Measurements from ENCODE around the gene FBXO48. TPM values are rescaled to one million over a fixed set of nuclear protein-coding genes. Genes with fewer than 3 reads are reported as not detected.

Gene FBXO48
- total RNA-seq, 4 donors from 2014 or later = 0.60 to 2.6 (median 2.2) TPM

GRCh38 chr2:68482296-68482820 is 15.3 kb upstream of the FBXO48 start:
- intact Hi-C loops (cut with DNase I; ENCODE audit: low total_unique reads) (no loop called here), in situ Hi-C loops (cut with MboI; ENCODE audit: low pct_ligation_motif_present in 1 of 4, low pct_unique_long_range_greater_than_20kb in 1 of 4, low sequenced_read_pairs in 3 of 4) (loop anchor here (10.0 to 25.0 kb wide), 3 partner anchors 255 to 442 kb away; partner anchors contain the start of gene ARHGAP25 (in 2 of the 4))
- no peak for TF ChIP-seq CTCF (IDR thresholded peaks at IDR 0.05)
- no peaks in the 10 kb centered on the region for H3K36me3 ChIP-seq
- H3K4me3 ChIP-seq = no peak overlapping the region
- no peaks in the 10 kb centered on the region for H3K4me1 ChIP-seq
- no peak overlapping the region for H3K27ac ChIP-seq
- WGBS, 2 donors (ENCODE audit: low coverage in 1 of 2) = 100% methylated on average over 1 of the region's 2 CpGs
- DNase-seq = no peak
- no peaks in the 10 kb centered on the region for H3K27me3 ChIP-seq
- H3K9me3 ChIP-seq = no peaks in the 10 kb centered on the region

GRCh38 chr2:68478688-68479087 is 11.6 kb upstream of the FBXO48 start:
- DNase-seq = no peak
- H3K9me3 ChIP-seq = no peaks in the 10 kb centered on the region
- no peaks in the 10 kb centered on the region for H3K27me3 ChIP-seq
- intact Hi-C loops (cut with DNase I; ENCODE audit: low total_unique reads) = no loop called here
- H3K4me3 ChIP-seq = no peak overlapping the region
- H3K36me3 ChIP-seq = no peaks in the 10 kb centered on the region
- H3K27ac ChIP-seq = no peak overlapping the region
- TF ChIP-seq EP300 (IDR thresholded peaks at IDR 0.05; ENCODE audit: low read depth) = no peak
- TF ChIP-seq POLR2A (IDR thresholded peaks at IDR 0.05) = no peak
- no peak for TF ChIP-seq POLR2AphosphoS5 (IDR thresholded peaks at IDR 0.05)
- TF ChIP-seq CTCF (IDR thresholded peaks at IDR 0.05) = no peak
- H3K4me1 ChIP-seq = peaks cover 0 to 9% (median 0%) of the 10 kb centered on the region in 4 donors
- 86 to 94% methylated on average over 1 of the region's 1 CpG for WGBS, 2 donors (ENCODE audit: low coverage in 1 of 2)
- in situ Hi-C loops (cut with MboI; ENCODE audit: low pct_ligation_motif_present in 1 of 4, low pct_unique_long_range_greater_than_20kb in 1 of 4, low sequenced_read_pairs in 3 of 4) = loop anchor here (25.0 kb wide), 2 partner anchors 259 to 434 kb away; partner anchors contain the start of gene ARHGAP25 (in 2 of the 4)

GRCh38 chr2:68476454-68476853 is 9.4 kb upstream of the FBXO48 start:
- Histone ChIP-seq H3K9me3 (no peaks in the 10 kb centered on the region), H3K27ac (no peak overlapping the region), H3K4me1 (peaks cover 0 to 9% (median 0%) of the 10 kb centered on the region in 4 donors), H3K36me3 (no peaks in the 10 kb centered on the region), H3K4me3 (no peak overlapping the region), H3K27me3 (no peaks in the 10 kb centered on the region)
- WGBS, 2 donors (ENCODE audit: low coverage in 1 of 2) = 39 to 60% methylated on average over 1 of the region's 1 CpG
- DNase-seq = no peak
- in situ Hi-C loops (cut with MboI; ENCODE audit: low pct_ligation_motif_present in 1 of 4, low pct_unique_long_range_greater_than_20kb in 1 of 4, low sequenced_read_pairs in 3 of 4) (loop anchor here (25.0 kb wide), 2 partner anchors 261 to 436 kb away; partner anchors contain the start of gene ARHGAP25 (in 2 of the 4)), intact Hi-C loops (cut with DNase I; ENCODE audit: low total_unique reads) (no loop called here)
- no peak for TF ChIP-seq CTCF (IDR thresholded peaks at IDR 0.05)
- no peak for TF ChIP-seq EP300 (IDR thresholded peaks at IDR 0.05; ENCODE audit: low read depth)
- no peak for TF ChIP-seq POLR2AphosphoS5 (IDR thresholded peaks at IDR 0.05)
- TF ChIP-seq POLR2A (IDR thresholded peaks at IDR 0.05) = no peak

GRCh38 chr2:68475576-68475975 is 8.5 kb upstream of the FBXO48 start:
- Histone ChIP-seq H3K36me3 (no peaks in the 10 kb centered on the region), H3K4me3 (no peak overlapping the region), H3K27me3 (no peaks in the 10 kb centered on the region), H3K4me1 (peaks cover 0 to 9% (median 0%) of the 10 kb centered on the region in 4 donors), H3K27ac (no peak overlapping the region), H3K9me3 (no peaks in the 10 kb centered on the region)
- 57% methylated on average over 2 of the region's 2 CpGs for WGBS, 2 donors (ENCODE audit: low coverage in 1 of 2)
- TF ChIP-seq POLR2A (IDR thresholded peaks at IDR 0.05) (no peak), EP300 (IDR thresholded peaks at IDR 0.05; ENCODE audit: low read depth) (no peak), POLR2AphosphoS5 (IDR thresholded peaks at IDR 0.05) (no peak), CTCF (IDR thresholded peaks at IDR 0.05) (no peak)
- intact Hi-C loops (cut with DNase I; ENCODE audit: low total_unique reads) = no loop called here
- in situ Hi-C loops (cut with MboI; ENCODE audit: low pct_ligation_motif_present in 1 of 4, low pct_unique_long_range_greater_than_20kb in 1 of 4, low sequenced_read_pairs in 3 of 4) = loop anchor here (25.0 kb wide), 2 partner anchors 262 to 437 kb away; partner anchors contain the start of gene ARHGAP25 (in 2 of the 4)
- no peak for DNase-seq
